ENCODE data around the gene CES2.
"Not testable (repeated sequence)": the region's sequence is repeated elsewhere in the genome, so short reads cannot be mapped to it uniquely, and the experiment has no call there.

CES2 gene

GRCh38 chr16:66934839-66935313 lies 440 bp upstream of the CES2 start:
- not testable (repeated sequence) for DNase-seq

- no peak for DNase-seq
These were observed 1.1 kb downstream of the CES2 start for GRCh38 chr16:66936462-66936861.

DNA sequence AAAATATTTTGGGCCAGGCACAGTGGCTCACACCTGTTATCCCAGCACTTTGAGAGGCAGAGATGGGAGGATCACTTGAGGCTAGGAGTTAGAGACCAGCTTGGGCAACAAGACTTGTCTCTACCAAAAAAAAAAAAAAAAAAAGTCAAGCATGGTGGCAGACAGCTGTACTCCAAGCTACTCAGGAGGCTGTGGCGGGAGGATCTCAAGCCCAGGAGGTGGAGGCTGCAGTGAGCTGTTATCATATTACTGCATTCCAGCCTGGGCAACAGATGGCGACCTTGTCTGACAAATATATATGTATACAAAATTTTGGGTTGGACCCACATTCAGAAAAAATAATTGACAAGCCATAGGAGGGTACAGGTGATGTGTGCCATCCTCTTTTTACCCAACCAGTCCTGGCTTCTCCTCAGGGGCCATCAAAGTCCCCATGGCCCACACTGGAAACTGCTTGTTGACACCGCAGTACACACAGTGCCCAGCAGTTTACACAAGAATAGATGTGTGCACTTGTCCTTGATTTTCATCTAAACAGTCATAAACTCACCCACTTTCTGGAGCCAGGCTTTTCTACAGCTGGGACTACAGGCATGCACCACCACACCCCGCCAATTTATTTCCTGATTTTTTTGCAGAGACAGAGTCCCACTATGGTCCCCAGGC lies 1.7 kb downstream of the CES2 start:
- DNase-seq, result no peak

DNA sequence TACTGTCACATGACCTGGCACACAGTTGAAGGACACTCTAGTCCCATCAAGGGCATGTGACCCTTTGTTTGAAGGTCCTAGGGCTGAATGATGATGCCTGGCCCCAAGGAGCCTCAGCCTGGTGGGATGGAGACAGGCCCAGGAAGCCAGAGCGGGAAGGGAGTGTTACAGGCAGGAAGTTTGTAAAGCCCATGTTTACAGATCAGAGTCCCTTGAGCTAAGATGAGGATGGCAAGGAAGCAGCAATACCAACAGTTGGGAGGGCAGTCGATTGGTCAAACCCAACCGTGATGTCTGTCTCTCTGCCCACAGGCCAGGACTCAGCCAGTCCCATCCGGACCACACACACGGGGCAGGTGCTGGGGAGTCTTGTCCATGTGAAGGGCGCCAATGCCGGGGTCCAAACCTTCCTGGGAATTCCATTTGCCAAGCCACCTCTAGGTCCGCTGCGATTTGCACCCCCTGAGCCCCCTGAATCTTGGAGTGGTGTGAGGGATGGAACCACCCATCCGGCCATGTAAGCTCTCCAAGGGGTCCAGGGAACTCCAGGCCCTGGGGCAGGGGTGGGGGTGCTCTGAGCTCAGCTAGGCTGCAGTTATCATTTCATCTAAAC lies 2.5 kb downstream of the CES2 start:
- no peak for DNase-seq

DNA sequence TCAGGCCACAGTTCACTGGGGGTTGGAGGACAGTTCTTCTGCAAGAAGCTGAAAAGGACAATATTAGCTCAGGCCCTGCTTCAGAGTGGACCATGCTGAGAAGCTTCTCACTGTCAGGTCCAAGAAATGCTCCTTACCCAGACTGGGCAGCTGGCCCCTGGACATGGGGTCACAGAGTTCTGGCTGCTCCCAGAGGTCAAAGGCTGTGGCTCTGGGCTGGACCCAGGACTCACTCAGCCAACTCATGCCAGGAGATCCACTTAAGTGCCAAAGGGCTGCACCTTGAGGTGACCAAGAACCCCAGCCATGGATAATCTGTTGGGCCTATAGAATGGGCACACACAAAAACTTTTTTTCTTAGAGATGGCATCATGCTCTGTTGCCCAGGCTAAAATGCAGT lies 4.0 kb downstream of the CES2 start:
- DNase-seq, result no peak

GRCh38 chr16:66940236-66940635 lies 4.9 kb downstream of the CES2 start:
- no peak for DNase-seq

DNA sequence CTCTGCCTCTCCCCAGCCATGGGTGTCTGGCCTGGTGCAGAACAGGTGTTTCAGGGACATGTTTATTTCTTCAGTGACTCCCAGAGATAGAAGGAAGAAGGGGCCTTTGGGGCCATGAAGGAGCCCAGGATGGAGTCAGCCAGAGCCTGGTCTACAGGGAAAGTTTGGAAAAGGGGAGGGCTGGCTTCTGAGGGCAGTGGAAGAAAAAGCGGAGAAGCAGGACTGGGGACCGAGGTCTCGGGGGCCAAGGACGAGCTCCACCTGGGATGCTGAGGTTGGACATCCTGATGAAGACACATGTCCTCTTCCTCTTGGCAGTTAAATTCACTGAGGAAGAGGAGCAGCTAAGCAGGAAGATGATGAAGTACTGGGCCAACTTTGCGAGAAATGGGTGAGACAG lies 7.7 kb downstream of the CES2 start:
- DNase-seq, result no peak

DNA sequence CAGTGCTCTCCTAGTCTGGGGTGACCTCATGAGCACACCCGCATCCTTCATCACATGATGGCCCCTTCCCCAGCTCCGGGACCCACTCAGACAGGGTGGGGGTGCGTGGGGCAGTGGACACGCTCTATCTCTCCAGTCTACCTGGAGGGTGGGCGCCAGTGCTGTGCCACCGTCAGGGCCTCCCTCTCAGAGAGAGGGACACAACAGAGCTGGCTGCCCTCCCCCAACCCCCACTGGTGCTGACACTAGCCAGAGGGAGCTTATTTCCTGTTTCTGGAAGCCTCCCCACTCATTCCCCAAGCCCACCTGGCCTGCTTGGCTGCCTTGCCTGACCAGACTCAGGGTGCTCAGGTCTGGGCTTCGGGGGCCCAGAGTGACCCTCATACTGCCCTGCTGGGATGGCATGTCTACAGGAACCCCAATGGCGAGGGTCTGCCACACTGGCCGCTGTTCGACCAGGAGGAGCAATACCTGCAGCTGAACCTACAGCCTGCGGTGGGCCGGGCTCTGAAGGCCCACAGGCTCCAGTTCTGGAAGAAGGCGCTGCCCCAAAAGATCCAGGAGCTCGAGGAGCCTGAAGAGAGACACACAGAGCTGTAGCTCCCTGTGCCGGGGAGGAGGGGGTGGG lies 8.2 kb downstream of the CES2 start:
- no peak for DNase-seq

- DNase-seq, result no peak
These were observed 8.7 kb downstream of the CES2 start for GRCh38 chr16:66944054-66944441.

DNA sequence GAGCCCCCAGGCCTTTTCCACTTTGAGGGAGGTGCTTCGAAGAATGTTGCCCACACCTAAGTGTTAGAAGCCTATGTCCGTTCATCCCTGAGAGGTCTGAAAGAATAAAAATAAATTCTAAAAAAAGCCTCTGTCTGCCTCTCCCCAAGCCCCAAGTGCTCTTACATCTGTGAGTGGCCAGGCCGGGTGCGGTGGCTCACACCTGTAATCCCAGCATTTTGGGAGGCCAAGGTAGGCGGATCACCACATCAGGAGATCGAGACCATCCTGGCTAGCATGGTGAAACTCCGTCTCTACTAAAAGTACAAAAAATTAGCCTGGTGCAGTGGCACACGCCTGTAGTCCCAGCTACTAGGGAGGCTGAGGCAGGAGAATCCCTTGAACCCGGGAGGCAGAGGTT lies 9.7 kb downstream of the CES2 start:
- not testable (repeated sequence) for DNase-seq

DNA sequence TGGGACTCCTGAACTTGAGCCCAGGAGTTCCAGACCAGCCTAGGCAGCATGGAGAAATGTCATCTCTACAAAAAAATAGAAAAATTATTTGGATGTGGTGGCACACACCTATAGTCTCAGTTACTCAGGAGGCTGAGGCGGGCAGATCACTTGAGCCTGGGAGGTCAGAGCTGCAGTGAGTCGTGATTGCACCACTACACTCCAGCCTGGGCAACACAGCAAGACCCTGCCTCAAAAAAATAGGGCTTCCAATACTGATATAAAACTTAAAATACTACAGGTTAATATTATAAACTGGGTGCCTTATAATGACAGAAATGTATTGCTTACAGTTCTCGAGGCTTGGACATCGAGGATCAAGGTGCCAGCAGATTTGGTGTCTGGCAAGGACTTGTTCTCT lies 10.6 kb downstream of the CES2 start:
- no peak for DNase-seq

DNA sequence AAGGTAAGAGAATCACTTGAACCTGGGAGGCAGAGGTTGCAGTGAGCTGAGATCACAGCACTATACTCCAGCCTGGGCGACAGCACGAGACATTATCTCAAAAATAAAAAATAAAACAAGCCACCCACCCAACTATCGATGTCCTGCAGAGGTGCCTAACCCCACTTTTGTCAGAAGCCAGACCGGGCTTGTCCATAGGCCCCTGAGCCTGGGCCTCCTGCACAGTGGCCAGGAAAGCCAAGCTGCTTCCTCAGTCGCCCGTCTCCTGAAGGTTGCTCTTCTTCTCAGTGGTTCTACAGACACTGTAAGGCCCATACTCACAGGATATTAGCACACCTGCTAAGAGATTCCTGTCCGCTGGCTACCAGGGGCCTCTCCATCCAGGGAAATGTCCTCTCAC lies 11.2 kb downstream of the CES2 start:
- DNase-seq, result no peak

DNA sequence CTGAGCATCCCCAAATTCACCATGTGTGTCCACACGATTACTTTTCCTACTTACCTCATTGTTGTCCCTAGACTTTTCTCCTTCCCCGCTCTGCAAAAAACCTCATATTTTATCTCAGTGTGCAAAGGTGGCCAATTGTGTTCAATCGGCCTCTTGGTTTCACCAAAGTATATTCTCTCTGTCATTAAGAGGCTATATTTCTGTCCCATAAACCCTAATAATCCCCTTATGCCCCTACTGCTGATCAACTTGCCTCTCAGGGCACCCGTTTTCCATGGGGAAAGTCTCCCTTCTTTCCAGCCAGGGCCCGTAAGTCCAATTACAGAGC lies 11.6 kb downstream of the CES2 start:
- DNase-seq, result no peak

DNA sequence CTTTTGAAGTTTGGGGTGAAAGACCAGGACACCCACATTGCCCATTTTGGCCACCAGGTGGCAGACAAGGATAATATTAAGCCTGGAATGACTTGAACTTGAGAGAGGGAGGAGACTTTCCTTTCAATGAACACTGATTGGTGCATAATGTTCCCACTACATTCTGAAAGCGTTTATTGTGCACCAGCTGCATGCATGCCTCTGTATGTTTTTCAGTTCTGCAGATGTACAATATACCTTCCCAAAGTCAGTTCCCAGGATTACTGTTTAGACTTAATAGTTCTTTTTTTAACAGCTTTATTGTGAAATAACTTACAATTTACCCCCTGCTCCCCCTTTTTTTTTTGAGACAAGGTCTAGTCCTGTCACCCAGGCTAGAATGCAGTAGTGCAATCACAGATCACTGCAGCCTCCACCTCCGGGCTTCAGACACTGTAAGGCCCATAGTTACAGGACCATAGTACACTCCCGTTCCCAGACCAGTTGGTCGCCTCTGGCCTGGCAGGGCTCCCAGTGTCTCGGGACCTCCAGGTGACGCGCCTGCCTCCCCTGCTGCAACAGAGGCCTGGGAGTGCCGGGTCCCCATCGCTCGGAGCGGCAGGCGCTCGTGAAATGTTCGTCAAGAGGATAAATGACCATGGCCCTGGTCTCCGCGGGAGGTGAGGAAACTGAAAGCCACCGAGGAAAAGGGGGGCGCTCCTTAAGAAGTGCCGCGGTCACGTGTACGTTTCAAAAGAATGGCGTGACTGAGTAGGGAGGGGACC lies 12.2 kb downstream of the CES2 start:
- peak; percentile 88 for DNase-seq

DNA sequence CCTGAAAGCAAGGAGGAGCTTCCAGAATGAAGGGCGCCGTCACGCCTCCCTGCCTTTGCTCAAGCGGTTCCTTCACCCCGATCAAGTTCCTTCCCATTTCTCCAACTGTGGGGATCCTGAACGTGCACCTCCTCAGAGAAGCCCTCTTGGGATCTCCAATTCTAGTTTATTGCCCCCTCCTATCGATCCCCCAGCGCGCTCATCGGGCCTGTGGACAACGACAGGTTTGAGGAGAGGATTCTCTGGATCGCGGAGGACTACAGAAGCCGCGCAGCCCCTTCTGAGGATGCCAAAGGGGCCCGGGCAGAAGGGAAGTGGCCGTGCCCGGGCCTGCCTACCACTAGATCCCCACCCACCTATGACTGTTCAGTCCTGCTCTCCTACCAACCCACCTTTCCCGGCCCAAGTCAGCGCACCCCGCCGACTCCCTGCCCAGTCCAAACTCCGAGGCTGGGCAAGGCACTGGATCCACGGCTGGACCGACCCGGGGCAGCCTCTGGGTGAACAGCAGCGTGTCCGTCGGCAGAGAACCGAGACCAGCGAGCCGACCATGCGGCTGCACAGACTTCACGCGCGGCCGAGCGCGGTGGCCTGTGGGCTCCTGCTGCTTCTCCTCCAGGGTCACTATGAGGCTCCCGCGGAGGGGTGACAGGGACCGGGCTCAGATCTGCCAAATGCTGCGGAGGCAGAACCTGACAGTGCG lies 13.0 kb downstream of the CES2 start:
- no peak for DNase-seq

DNA sequence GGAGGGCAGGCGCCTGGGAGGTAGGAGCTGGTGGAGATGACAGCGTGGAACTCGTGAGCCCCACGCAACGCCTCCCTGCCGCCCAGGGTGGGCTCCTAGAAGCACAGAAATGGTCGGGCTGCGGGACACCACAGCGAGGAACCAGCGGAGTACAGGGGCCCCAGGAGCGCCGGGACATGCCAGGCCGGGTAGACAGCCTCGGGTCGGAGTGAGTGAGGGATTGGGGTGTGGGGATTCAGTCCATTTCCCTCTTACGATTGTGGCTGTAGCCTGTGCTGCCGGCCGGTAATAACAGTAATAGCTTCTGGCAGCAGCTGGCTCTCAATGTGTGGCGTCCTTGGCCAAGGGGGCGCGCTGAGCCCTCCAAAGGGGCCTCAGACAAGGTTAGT lies 13.5 kb downstream of the CES2 start:
- no peak for DNase-seq

GRCh38 chr16:66949472-66949871 lies 14.2 kb downstream of the CES2 start:
- no peak for DNase-seq

GRCh38 chr16:66950437-66950836 lies 15.1 kb downstream of the CES2 start:
- DNase-seq, result no peak

- DNase-seq, result no peak
These were observed 15.9 kb downstream of the CES2 start for GRCh38 chr16:66950971-66951790.

DNA sequence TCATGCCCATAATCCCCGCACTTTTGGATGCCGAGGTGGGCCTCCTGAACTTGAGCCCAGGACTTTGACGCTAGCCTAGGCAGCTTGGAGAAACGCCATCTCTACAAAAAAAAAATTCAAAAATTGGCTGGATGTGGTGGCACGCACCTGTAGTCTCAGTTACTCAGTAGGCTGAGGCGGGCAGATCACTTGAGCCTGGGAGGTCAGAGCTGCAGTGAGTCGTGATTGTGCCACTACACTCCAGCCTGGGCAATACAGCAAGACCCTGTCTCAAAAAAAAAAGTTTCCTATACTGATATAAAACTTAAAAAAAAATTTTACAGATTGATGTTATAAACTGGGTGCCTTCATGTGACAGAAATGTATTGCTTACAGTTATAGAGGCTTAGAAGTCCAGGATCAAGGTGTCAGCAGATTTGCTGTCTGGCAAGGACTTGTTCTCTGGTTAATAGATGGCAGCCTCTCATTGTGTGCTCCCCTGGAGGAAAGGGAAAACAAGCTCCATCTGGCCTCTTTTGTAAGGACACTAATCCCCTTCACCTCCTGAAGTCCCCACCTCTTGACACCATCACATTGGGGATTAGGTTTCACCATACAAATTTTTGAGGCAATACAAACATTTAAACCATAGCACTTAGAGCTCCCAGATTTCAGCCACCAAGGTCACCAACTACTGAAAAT lies 17.3 kb downstream of the CES2 start:
- no peak for DNase-seq

GRCh38 chr16:66953462-66954096 lies 18.3 kb downstream of the CES2 start:
- DNase-seq, result no peak
